OCI-LY3 (cell line): ENCODE data around the gene GRIK2.
A peak's percentile ranks its signal among the peaks of the same experiment; 100 is the strongest.

ENCODE experiments used
- H2AFZ ChIP-seq: fragments of 200-600, 300-600 bp; shearing (Covaris generic); 2 replicates; pipeline ENCODE4 v1.6.0; 2014; ENCODE audit warnings: antibody characterized with exemption, low read depth, low read length
- H3K27ac ChIP-seq: fragments of 200-600, 300-600 bp; sonication (generic); 2 replicates; pipeline ENCODE4 v1.5.1; 2014; ENCODE audit warnings: mild to moderate bottlenecking, low read length, moderate library complexity, mixed read lengths
- H3K27me3 ChIP-seq: fragments of 200-600, 300-600 bp; sonication (generic); 2 replicates; pipeline ENCODE4 v1.6.1; 2014; ENCODE audit warnings: low read depth, low read length, mixed read lengths
- H3K36me3 ChIP-seq: fragments of 200-600, 300-600 bp; sonication (generic); replicated peaks from 2 replicates; pipeline ENCODE3; 2014; ENCODE audit warnings: low read depth, low read length, mixed read lengths
- H3K4me1 ChIP-seq: fragments of 300-600, 200-600 bp; sonication (generic); 2 replicates; pipeline ENCODE4 v1.6.1; 2014; ENCODE audit warnings: low read length, mixed read lengths
- H3K4me2 ChIP-seq: fragments of 200-600, 300-600 bp; sonication (generic); 2 replicates; pipeline ENCODE4 v1.6.1; 2014; ENCODE audit warnings: low read length, mixed read lengths
- H3K4me3 ChIP-seq: fragments of 300-600, 200-600 bp; sonication (generic); 2 replicates; pipeline ENCODE4 v1.5.1; 2014; ENCODE audit warnings: antibody characterized with exemption, mild to moderate bottlenecking, low read length, moderate library complexity
- H3K79me2 ChIP-seq: fragments of 300-600, 200-600 bp; shearing (Covaris generic); 2 replicates; pipeline ENCODE4 v1.6.1; 2014; ENCODE audit warnings: mild to moderate bottlenecking, low read length, mixed read lengths
- H3K9ac ChIP-seq: fragments of 300-600, 200-600 bp; shearing (Covaris generic); 2 replicates; pipeline ENCODE4 v1.6.0; 2014; ENCODE audit warnings: mild to moderate bottlenecking, low read length, moderate library complexity
- H3K9me3 ChIP-seq: fragments of 200-600, 300-600 bp; shearing (Covaris generic); 2 replicates; pipeline ENCODE4 v1.6.1; 2014; ENCODE audit warnings: low read length, mixed read lengths; ENCODE audit not compliant: insufficient read depth
- H4K20me1 ChIP-seq: fragments of 200-600, 300-600 bp; sonication (generic); 2 replicates; pipeline ENCODE4 v1.6.1; 2016; ENCODE audit warnings: low read length, mixed read lengths; ENCODE audit not compliant: insufficient read depth
- CTCF ChIP-seq: fragments of 200-600, 300-600 bp; sonication (generic); IDR thresholded peaks from 2 replicates; pipeline ENCODE4 v1.5.1; 2014; ENCODE audit warnings: antibody characterized with exemption, low read length, low read depth
- EZH2phosphoT487 ChIP-seq: fragments of 200-600 bp; shearing (Covaris generic); IDR thresholded peaks from 2 replicates; pipeline ENCODE4 v1.6.1; 2018; ENCODE audit warnings: antibody characterized with exemption, mixed run types, low read depth

Gene GRIK2

GRCh38 chr6:102022803-102023202, 629.3 kb downstream of the GRIK2 start:
- Histone ChIP-seq H3K36me3 (no peaks in the 10 kb centered on the region), H3K4me2 (no peak overlapping the region), H4K20me1 (no peaks in the 10 kb centered on the region), H3K9me3 (no peaks in the 10 kb centered on the region), H3K4me1 (peaks cover 22% of the 10 kb centered on the region), H3K9ac (no peak overlapping the region), H3K79me2 (no peaks in the 10 kb centered on the region), H3K27ac (0 out of 2 replicates have a peak overlapping the region, but pooled peaks have one; percentile 57), H2AFZ (no peak overlapping the region), H3K27me3 (no peaks in the 10 kb centered on the region), H3K4me3 (no peak overlapping the region)
- TF ChIP-seq EZH2phosphoT487 (no peak), CTCF (no peak)

- H3K4me1 ChIP-seq: peaks cover 20% of the 10 kb centered on the region
- H3K27ac ChIP-seq: peak overlapping the region; percentile 57
- peak overlapping the region; percentile 39 for H3K4me2 ChIP-seq
These were observed 630.6 kb downstream of the GRIK2 start for GRCh38 chr6:102023977-102024657.

GRCh38 chr6:102026649-102027048, 633.1 kb downstream of the GRIK2 start:
- Histone ChIP-seq H2AFZ (no peak overlapping the region), H3K27me3 (no peaks in the 10 kb centered on the region), H3K79me2 (no peaks in the 10 kb centered on the region), H3K36me3 (no peaks in the 10 kb centered on the region), H3K4me1 (peaks cover 22% of the 10 kb centered on the region), H3K27ac (no peak overlapping the region), H3K4me3 (no peak overlapping the region), H4K20me1 (no peaks in the 10 kb centered on the region), H3K4me2 (no peak overlapping the region), H3K9ac (no peak overlapping the region), H3K9me3 (no peaks in the 10 kb centered on the region)
- TF ChIP-seq EZH2phosphoT487 (no peak), CTCF (no peak)

More at GRCh38 chr6:102023977-102024657, 630.6 kb downstream of the GRIK2 start:
- Histone ChIP-seq H2AFZ (peak overlapping the region; percentile 78), H3K36me3 (no peaks in the 10 kb centered on the region), H3K9me3 (no peaks in the 10 kb centered on the region), H3K79me2 (no peaks in the 10 kb centered on the region), H3K4me3 (no peak overlapping the region), H4K20me1 (no peaks in the 10 kb centered on the region), H3K27me3 (no peaks in the 10 kb centered on the region), H3K9ac (no peak overlapping the region)
- TF ChIP-seq EZH2phosphoT487: no peak
- no peak for TF ChIP-seq CTCF

- Histone ChIP-seq H4K20me1 (no peaks in the 10 kb centered on the region), H3K9me3 (no peaks in the 10 kb centered on the region), H3K9ac (no peak overlapping the region), H3K36me3 (no peaks in the 10 kb centered on the region), H3K4me1 (peaks cover 20% of the 10 kb centered on the region), H3K4me2 (no peak overlapping the region), H3K79me2 (no peaks in the 10 kb centered on the region), H3K4me3 (no peak overlapping the region), H3K27me3 (no peaks in the 10 kb centered on the region), H3K27ac (no peak overlapping the region), H2AFZ (no peak overlapping the region)
- TF ChIP-seq EZH2phosphoT487: no peak
- TF ChIP-seq CTCF: no peak
These were observed 634.7 kb downstream of the GRIK2 start for GRCh38 chr6:102028176-102028575.
